OCI-LY7 (cell line): ENCODE data around the gene NCOA5.

ENCODE experiments used
- CTCF ChIP-seq: fragments of 200-600 bp; sonication (generic); conservative IDR thresholded peaks from 2 replicates; pipeline ENCODE4 v1.5.1; 2014; ENCODE audit warnings: mild to moderate bottlenecking, antibody characterized with exemption, low read length, moderate library complexity, mixed read lengths
- EZH2phosphoT487 ChIP-seq: fragments of 200-600 bp; sonication (generic); IDR thresholded peaks from 2 replicates; pipeline ENCODE4 v1.6.1; 2018; ENCODE audit warnings: low read depth, borderline replicate concordance, mild to moderate bottlenecking, mixed run types, antibody characterized with exemption, low read length, moderate library complexity, mixed read lengths

- TF ChIP-seq EZH2phosphoT487 (no peak), CTCF (no peak)
These were observed 13.2 kb upstream of the NCOA5 start for GRCh38 chr20:46102940-46103339.
